Measurements from ENCODE around the gene SDCCAG8.

- no peak for TF ChIP-seq CTCF (IDR thresholded peaks at IDR 0.05; ENCODE audit: low read depth, low read length)
- TF ChIP-seq EZH2phosphoT487 (IDR thresholded peaks at IDR 0.05; ENCODE audit: low read depth) = no peak
Observed at GRCh38 chr1:243349128-243349527, 93.3 kb downstream of the SDCCAG8 start.
